PC-3 (cell line): Measurements from ENCODE around the gene IGSF8.

Experiments used
- EZH2 ChIP-seq: fragments of 300-600 bp; sonication (generic); IDR thresholded peaks from one replicate; pipeline ENCODE4 v1.6.1; 2017; ENCODE audit warnings: antibody characterized with exemption, mild to moderate bottlenecking, low read length; ENCODE audit not compliant: unreplicated experiment
- TF ChIP-seq, protein P1 (sequence below): fragments of 300-600 bp; sonication (generic); conservative IDR thresholded peaks from 2 replicates; pipeline ENCODE4 v1.5.1; 2017; ENCODE audit warnings: antibody characterized with exemption, low read depth, mild to moderate bottlenecking, low read length

- no peak for TF ChIP-seq EZH2
- TF ChIP-seq, protein P1, sequence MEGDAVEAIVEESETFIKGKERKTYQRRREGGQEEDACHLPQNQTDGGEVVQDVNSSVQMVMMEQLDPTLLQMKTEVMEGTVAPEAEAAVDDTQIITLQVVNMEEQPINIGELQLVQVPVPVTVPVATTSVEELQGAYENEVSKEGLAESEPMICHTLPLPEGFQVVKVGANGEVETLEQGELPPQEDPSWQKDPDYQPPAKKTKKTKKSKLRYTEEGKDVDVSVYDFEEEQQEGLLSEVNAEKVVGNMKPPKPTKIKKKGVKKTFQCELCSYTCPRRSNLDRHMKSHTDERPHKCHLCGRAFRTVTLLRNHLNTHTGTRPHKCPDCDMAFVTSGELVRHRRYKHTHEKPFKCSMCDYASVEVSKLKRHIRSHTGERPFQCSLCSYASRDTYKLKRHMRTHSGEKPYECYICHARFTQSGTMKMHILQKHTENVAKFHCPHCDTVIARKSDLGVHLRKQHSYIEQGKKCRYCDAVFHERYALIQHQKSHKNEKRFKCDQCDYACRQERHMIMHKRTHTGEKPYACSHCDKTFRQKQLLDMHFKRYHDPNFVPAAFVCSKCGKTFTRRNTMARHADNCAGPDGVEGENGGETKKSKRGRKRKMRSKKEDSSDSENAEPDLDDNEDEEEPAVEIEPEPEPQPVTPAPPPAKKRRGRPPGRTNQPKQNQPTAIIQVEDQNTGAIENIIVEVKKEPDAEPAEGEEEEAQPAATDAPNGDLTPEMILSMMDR: no peak
Observed at GRCh38 chr1:160143695-160144094, 45.3 kb upstream of the IGSF8 start.
